Astrocyte (in vitro differentiated cells and primary cell): ENCODE data around the gene INO80E.

Source experiments
- CTCF ChIP-seq: IDR thresholded peaks from 2 replicates; pipeline ENCODE4 v1.5.1; 2011; ENCODE audit warnings: low read depth, mild to moderate bottlenecking, inconsistent platforms, low read length, moderate library complexity; ENCODE audit not compliant: insufficient read depth
- EZH2 ChIP-seq: IDR thresholded peaks from 2 replicates; pipeline ENCODE4 v1.6.1; 2012; ENCODE audit warnings: mild to moderate bottlenecking, low read length, inconsistent platforms; ENCODE audit not compliant: insufficient read depth

DNA sequence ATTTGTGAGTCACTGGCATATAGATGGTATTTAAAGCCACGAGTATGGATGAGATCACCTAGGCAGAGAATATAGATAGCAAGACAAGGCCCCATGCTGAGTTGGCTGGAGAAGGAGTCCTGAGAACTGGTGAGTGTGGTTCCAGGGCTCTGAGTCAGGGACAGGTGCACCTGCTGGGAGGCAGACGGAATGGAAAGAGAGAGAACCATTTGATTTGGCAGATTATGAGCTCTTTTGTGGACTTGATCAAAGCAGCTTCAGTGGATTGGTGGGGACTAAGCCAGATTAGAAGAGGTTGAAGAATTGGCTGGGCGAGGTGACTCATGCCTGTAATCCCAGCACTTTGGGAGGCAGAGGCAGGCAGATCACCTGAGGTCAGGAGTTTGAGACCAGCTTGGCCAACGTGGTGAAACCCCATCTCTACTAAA, 22.7 kb downstream of the INO80E start:
- TF ChIP-seq CTCF, result no peak
- TF ChIP-seq EZH2, result no peak
